Right hindlimb (tissue), 1 donor: ENCODE results near the gene RPS6KA5.

Experiments
- DNase-seq: peaks from one replicate; pipeline ENCODE4 v3.0.0-alpha.2; 2018

The RPS6KA5 gene

GRCh38 chr14:90924621-90925340 lies 135.7 kb downstream of the RPS6KA5 start:
- no peak for DNase-seq

- DNase-seq: no peak
Observed at GRCh38 chr14:90922141-90922540, 138.3 kb downstream of the RPS6KA5 start.

- no peak for DNase-seq
Observed at GRCh38 chr14:90911121-90911520, 149.3 kb downstream of the RPS6KA5 start.

- no peak for DNase-seq
Observed at GRCh38 chr14:90907178-90907577, 153.3 kb downstream of the RPS6KA5 start.

GRCh38 chr14:90905531-90905930 lies 154.9 kb downstream of the RPS6KA5 start:
- DNase-seq: no peak

GRCh38 chr14:90903101-90903500 lies 157.3 kb downstream of the RPS6KA5 start:
- peak; percentile 66 for DNase-seq

GRCh38 chr14:90900476-90901083 lies 159.9 kb downstream of the RPS6KA5 start:
- no peak for DNase-seq

GRCh38 chr14:90897022-90897421 lies 163.4 kb downstream of the RPS6KA5 start:
- no peak for DNase-seq

GRCh38 chr14:90894241-90894640 lies 166.2 kb downstream of the RPS6KA5 start:
- DNase-seq: no peak

GRCh38 chr14:90893510-90893909 lies 166.9 kb downstream of the RPS6KA5 start:
- DNase-seq: no peak

- no peak for DNase-seq
Observed at GRCh38 chr14:90892970-90893369, 167.5 kb downstream of the RPS6KA5 start.

GRCh38 chr14:90891326-90891725 lies 169.1 kb downstream of the RPS6KA5 start:
- DNase-seq: no peak

- DNase-seq: no peak
Observed at GRCh38 chr14:90890322-90891020, 170.0 kb downstream of the RPS6KA5 start.

- DNase-seq: no peak
Observed at GRCh38 chr14:90886297-90886815, 174.1 kb downstream of the RPS6KA5 start.

GRCh38 chr14:90883782-90884181 lies 176.7 kb downstream of the RPS6KA5 start:
- DNase-seq: no peak

- DNase-seq: no peak
Observed at GRCh38 chr14:90883197-90883596, 177.2 kb downstream of the RPS6KA5 start.

GRCh38 chr14:90880282-90880681 lies 180.2 kb downstream of the RPS6KA5 start:
- no peak for DNase-seq

GRCh38 chr14:90874599-90874998 lies 185.8 kb downstream of the RPS6KA5 start:
- no peak for DNase-seq

GRCh38 chr14:90871605-90872233 lies 188.7 kb downstream of the RPS6KA5 start:
- DNase-seq: no peak

- no peak for DNase-seq
Observed at GRCh38 chr14:90870950-90871604, 189.4 kb downstream of the RPS6KA5 start.

GRCh38 chr14:90867501-90867900 lies 192.9 kb downstream of the RPS6KA5 start:
- DNase-seq: no peak

- no peak for DNase-seq
Observed at GRCh38 chr14:90866833-90867232, 193.6 kb downstream of the RPS6KA5 start.

GRCh38 chr14:90864741-90865140 lies 195.7 kb downstream of the RPS6KA5 start:
- no peak for DNase-seq
